K562 (cell line): ENCODE measurements around the gene LGI4. TPM values are rescaled to one million over a fixed set of nuclear protein-coding genes. Genes with fewer than 3 reads are reported as not detected.
A peak's percentile ranks its signal among the peaks of the same experiment; 100 is the strongest.

Experiments used
- ATAC-seq: fragments of 200-7000 bp; cut with Tn5 transposase; 3 replicates; pipeline ENCODE4 v1.9.1; 2020; ENCODE audit warnings: moderate library complexity
- BruUV-seq: library from RNA; stranded (reverse); fragments of 400-500 nt; replicated peaks from 2 replicates; lab custom pipeline; 2021; lab: Mats Ljungman, UMichigan
- CTCF ChIA-PET: fragments of 300-600 bp; formaldehyde crosslinking; extraction: SDS; loops from one replicate; lab custom pipeline; 2021; ENCODE audit warnings: low intra/inter-chr PET ratio; lab: Yijun Ruan, JAX
- POLR2A ChIA-PET: fragments of 300-600, 350-650 bp; sonication (Branson Sonifier 250); formaldehyde crosslinking; extraction: SDS; loops from one replicate; lab custom pipeline; 2021; ENCODE audit warnings: antibody characterized with exemption, inconsistent platforms; lab: Yijun Ruan, JAX
- DNase-seq, 4 experiments: peaks; one replicate each; pipeline versions ENCODE4 v3.0.0 to v3.0.0-alpha.2; 2011 to 2018; ENCODE audit warnings: low spot score in 3 of 4, mixed read lengths in 3 of 4; ENCODE audit errors: extremely low read depth in 1 of 4
- FAIRE-seq: peaks from 2 replicates; lab custom pipeline; 2011; peaks lifted over from hg19 to GRCh38; lab: Jason Lieb, UNC
- H2AFZ ChIP-seq: 2 replicates; pipeline ENCODE4 v1.6.0; 2011; ENCODE audit warnings: low read depth, low read length, control low read depth, inconsistent platforms
- H3K27ac ChIP-seq: fragments of 200-600 bp; 3 replicates; pipeline ENCODE4 v1.8.0; 2011; ENCODE audit warnings: low read depth, mild to moderate bottlenecking, control low read depth, inconsistent platforms, low read length, moderate library complexity, mixed read lengths; ENCODE audit errors: extremely low read depth
- H3K27me3 ChIP-seq, 2 experiments: fragments of 300-600 bp in 1 of 2; 2 replicates in 1 of 2; 3 replicates in 1 of 2; pipeline versions ENCODE4 v1.6.0 to v1.8.0; 2011; ENCODE audit warnings: inconsistent platforms in 2 of 2, low read length in 2 of 2, mild to moderate bottlenecking in 1 of 2, mixed read lengths in 1 of 2, moderate library complexity in 1 of 2; ENCODE audit not compliant: control insufficient read depth in 2 of 2, insufficient read depth in 2 of 2
- H3K36me3 ChIP-seq: fragments of 300-600 bp; 3 replicates; pipeline ENCODE4 v1.8.0; 2011; ENCODE audit warnings: mild to moderate bottlenecking, low read length, inconsistent platforms; ENCODE audit not compliant: control insufficient read depth, insufficient read depth
- H3K4me1 ChIP-seq, 2 experiments: fragments of 200-600 bp in 1 of 2; replicated peaks in 1 of 2; 2 replicates in 1 of 2; 3 replicates in 1 of 2; pipeline versions ENCODE4 v1.5.1 to v1.8.0; 2011; ENCODE audit warnings: inconsistent platforms in 2 of 2, low read length in 2 of 2, mild to moderate bottlenecking in 1 of 2, mixed read lengths in 1 of 2, moderate library complexity in 1 of 2; ENCODE audit not compliant: control insufficient read depth in 2 of 2, insufficient read depth in 2 of 2
- H3K4me2 ChIP-seq: 2 replicates; pipeline ENCODE4 v1.6.1; 2011; ENCODE audit warnings: low read length, control low read depth, inconsistent platforms, mixed read lengths; ENCODE audit not compliant: insufficient read depth
- H3K4me3 ChIP-seq: fragments of 200-600 bp; sonication (generic), shearing (Covaris generic); 2 replicates; pipeline ENCODE4 v1.5.1; 2016; ENCODE audit warnings: control low read depth, inconsistent platforms
- H3K79me2 ChIP-seq: fragments of 200-600 bp; 3 replicates; pipeline ENCODE4 v1.8.0; 2011; ENCODE audit warnings: low read length, inconsistent platforms; ENCODE audit not compliant: control insufficient read depth, insufficient read depth
- H3K9ac ChIP-seq, 2 experiments: 2 replicates each; pipeline versions ENCODE4 v1.6.0 to v1.6.1; 2011; ENCODE audit warnings: low read depth in 2 of 2, low read length in 2 of 2, control low read depth in 1 of 2, inconsistent platforms in 1 of 2, mild to moderate bottlenecking in 1 of 2, mixed read lengths in 1 of 2; ENCODE audit not compliant: insufficient read depth in 1 of 2
- H3K9me1 ChIP-seq: one replicate; pipeline ENCODE4 v1.6.0; 2011; ENCODE audit warnings: inconsistent platforms, mild to moderate bottlenecking, low read length, moderate library complexity; ENCODE audit not compliant: control insufficient read depth, insufficient read depth
- H3K9me3 ChIP-seq: replicated peaks from 2 replicates; pipeline ENCODE4 v1.5.1; 2011; ENCODE audit warnings: low read depth, low read length, inconsistent platforms; ENCODE audit not compliant: control insufficient read depth, insufficient read depth
- H4K20me1 ChIP-seq: replicated peaks from 2 replicates; pipeline ENCODE4 v1.6.1; 2011; ENCODE audit warnings: low read length, inconsistent platforms, mixed read lengths; ENCODE audit not compliant: control insufficient read depth, insufficient read depth
- KDM1A ChIP-seq, 2 experiments: fragments of 450-650 bp; IDR thresholded peaks; 2 replicates each; pipeline ENCODE4 v1.6.1; 2016; ENCODE audit warnings: mild to moderate bottlenecking in 2 of 2
- L3MBTL2 ChIP-seq: fragments of 450-650 bp; IDR thresholded peaks from 2 replicates; pipeline ENCODE4 v1.6.1; 2016; ENCODE audit warnings: mild to moderate bottlenecking, moderate library complexity
- MAX ChIP-seq: sonication (generic); formaldehyde crosslinking; IDR thresholded peaks from 2 replicates; pipeline ENCODE4 v1.9.0; 2022; ENCODE audit warnings: mild to moderate bottlenecking, missing genetic modification reagents
- NRF1 ChIP-seq, 2 experiments: fragments of 450-650 bp; IDR thresholded peaks in 1 of 2; conservative IDR thresholded peaks in 1 of 2; 2 replicates each; pipeline ENCODE4 v1.6.1; 2014; ENCODE audit warnings: mild to moderate bottlenecking in 2 of 2
- POLR2G ChIP-seq: fragments of 200-400 bp; formaldehyde crosslinking; IDR thresholded peaks from 2 replicates; pipeline ENCODE4 v1.6.1; 2017; ENCODE audit warnings: low read depth, mild to moderate bottlenecking, antibody characterized with exemption, low read length, moderate library complexity
- PYGO2 ChIP-seq: fragments of 450-650 bp; IDR thresholded peaks from 2 replicates; pipeline ENCODE4 v1.6.1; 2016; ENCODE audit warnings: mild to moderate bottlenecking, missing genetic modification characterization, moderate library complexity, missing compliant biosample characterization
- RAD21 ChIP-seq, 2 experiments: fragments of 250-450 bp in 1 of 2; fragments of 450-650 bp in 1 of 2; sonication (Bioruptor Pico) in 1 of 2; formaldehyde crosslinking in 1 of 2; IDR thresholded peaks in 1 of 2; conservative IDR thresholded peaks in 1 of 2; 2 replicates each; pipeline versions ENCODE4 v1.4.0 to v1.8.0; 2020 to 2022; ENCODE audit warnings: mild to moderate bottlenecking in 2 of 2, moderate library complexity in 1 of 2
- RBM14 ChIP-seq: fragments of 200-400 bp; formaldehyde crosslinking; IDR thresholded peaks from 2 replicates; pipeline ENCODE4 v1.6.1; 2018; ENCODE audit warnings: low read depth, mild to moderate bottlenecking, low read length, moderate library complexity, borderline replicate concordance; ENCODE audit not compliant: insufficient read depth
- SNAPC5 ChIP-seq: fragments of 250-450 bp; sonication (Bioruptor Pico); IDR thresholded peaks from 2 replicates; pipeline ENCODE4 v1.8.0; 2021; ENCODE audit warnings: moderate library complexity, mild to moderate bottlenecking, inconsistent platforms
- SP2 ChIP-seq: IDR thresholded peaks from 2 replicates; pipeline ENCODE4 v1.6.1; 2011; ENCODE audit warnings: mild to moderate bottlenecking, low read depth, low read length, moderate library complexity; ENCODE audit not compliant: poor library complexity, severe bottlenecking; ENCODE audit errors: extremely low read depth
- SRSF7 ChIP-seq: fragments of 200-400 bp; formaldehyde crosslinking; optimal IDR thresholded peaks from 2 replicates; pipeline ENCODE3; 2017; ENCODE audit warnings: mild to moderate bottlenecking, low read depth, low read length
- TAF7 ChIP-seq: fragments of 450-650 bp; IDR thresholded peaks from 2 replicates; pipeline ENCODE4 v1.6.1; 2016; ENCODE audit warnings: missing genetic modification characterization, missing compliant biosample characterization
- ZC3H8 ChIP-seq: fragments of 450-650 bp; IDR thresholded peaks from 2 replicates; pipeline ENCODE4 v1.6.1; 2017
- ZNF583 ChIP-seq: fragments of 250-450 bp; sonication (Bioruptor Pico); IDR thresholded peaks from 2 replicates; pipeline ENCODE4 v1.4.0; 2020
- ZNF75A ChIP-seq: fragments of 450-650 bp; formaldehyde crosslinking; IDR thresholded peaks from 2 replicates; pipeline ENCODE4 v1.4.0; 2020; ENCODE audit warnings: mild to moderate bottlenecking
- WGBS: fragments of 100-300 bp; shearing (Covaris generic); methylation state at CpG from one replicate; pipeline ENCODE4 v1.1.6; 2016; ENCODE audit warnings: low coverage, mixed read lengths; ENCODE audit not compliant: insufficient coverage; ENCODE audit errors: missing lambda C conversion rate; 5-methylcytosine and 5-hydroxymethylcytosine counted together
- in situ Hi-C: fragments of 300-500 bp; cut with MboI; formaldehyde crosslinking; loops from 4 replicates; pipeline ENCODE4 v1.15.0; 2018; ENCODE audit warnings: inconsistent platforms, mixed read lengths
- intact Hi-C: fragments of 100-400 bp; cut with micrococcal nuclease; formaldehyde crosslinking; loops from 2 replicates; pipeline ENCODE4 v1.14.2; 2022
- polyA plus RNA-seq, 8 experiments: library from polyadenylated mRNA; depleted of rRNA in 4 of 8; stranded (reverse) in 5 of 8; unstranded in 3 of 8; fragments of >200 nt; fragmentation: Nextera tagmentation in 2 of 8; fragmentation: Illumina TruSeq in 1 of 8; extraction: Ambion mirVana in 2 of 8; extraction: Trizol in 1 of 8; gene quantifications; 2 replicates each; pipeline versions ENCODE4 v1.2.1 to v1.2.3, GENCODE V29; 2011 to 2014; ENCODE audit warnings: inconsistent platforms in 1 of 8, missing spikeins in 1 of 8
- total RNA-seq, 7 experiments: library from RNA; depleted of rRNA in 6 of 7; stranded (reverse); fragments of >200 nt in 6 of 7; fragmentation: Illumina TruSeq in 2 of 7; extraction: Trizol in 2 of 7; gene quantifications; 2 replicates each; pipeline versions ENCODE4 v1.2.1 to v1.2.3, GENCODE V29; 2011 to 2021; ENCODE audit warnings: low replicate concordance in 1 of 7
- TF ChIP-seq, protein P1 (sequence below): fragments of 250-450 bp; sonication (Bioruptor Pico); IDR thresholded peaks from 2 replicates; pipeline ENCODE4 v1.4.0; 2020; ENCODE audit warnings: mild to moderate bottlenecking, moderate library complexity
- TF ChIP-seq, protein P2 (sequence below): fragments of 450-650 bp; formaldehyde crosslinking; IDR thresholded peaks from 2 replicates; pipeline ENCODE4 v1.4.0; 2020; ENCODE audit warnings: mild to moderate bottlenecking, moderate library complexity

LGI4 gene
- total and polyA plus RNA-seq, 9 of the 15 experiments (the other 6 are each of a cell fraction or from before 2014, with no cell fraction given): 0.14 to 0.30 (median 0.24) TPM; not detected in 4

DNA sequence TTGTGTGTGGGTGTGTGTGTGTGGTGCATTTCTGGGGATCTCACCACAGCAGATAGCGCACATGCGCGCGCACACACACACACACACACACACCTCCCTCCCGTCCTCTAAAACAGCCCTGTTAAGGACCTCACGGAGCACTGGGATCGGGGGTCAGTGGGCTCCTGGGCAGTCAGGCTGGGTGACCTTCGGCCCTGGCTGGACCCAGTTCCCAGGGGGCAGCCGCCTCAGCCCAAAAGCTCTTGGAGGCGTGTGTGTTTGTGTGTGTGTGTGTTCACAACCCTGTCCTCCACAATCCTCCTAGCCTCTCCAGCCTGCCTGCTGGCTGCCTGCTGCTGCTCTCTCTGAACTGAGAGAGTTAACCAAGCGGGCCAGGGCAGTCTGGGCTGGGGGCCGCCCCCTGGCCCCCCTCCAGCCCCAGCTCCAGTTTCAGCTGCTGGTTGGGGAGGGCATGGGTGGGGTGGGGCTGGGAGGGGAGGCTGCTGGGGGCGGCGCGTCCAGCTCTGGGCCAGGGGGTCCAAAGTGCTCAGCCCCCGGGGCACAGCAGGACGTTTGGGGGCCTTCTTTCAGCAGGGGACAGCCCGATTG is 3.5 kb upstream of the LGI4 start, which contains the start of gene FXYD1:
TSS of gene FXYD1 (plus strand) at position 520 of the 588 bp plus-strand sequence. CDS start 1,256 bp downstream, outside the sequence.
- H3K4me2 ChIP-seq: no peak within 1 kb of the TSS
- no TSS peak for BruUV-seq
- TF ChIP-seq ZNF583 (CRISPR knock-in tag) (no peak), ZNF75A (CRISPR knock-in tag) (no peak), RBM14 (no peak), ZC3H8 (no peak), SP2 (no peak), SNAPC5 (CRISPR knock-in tag) (no peak), RAD21 (CRISPR knock-in tag; conservative IDR thresholded peaks at IDR 0.05 in 1 of 2, IDR thresholded peaks at IDR 0.05 in 1 of 2) (no peak), MAX (CRISPR knock-in tag) (no peak), KDM1A (IDR thresholded peaks at IDR 0.05) (no peak), SRSF7 (no peak), L3MBTL2 (no peak), PYGO2 (tag) (no peak), POLR2G (peak; percentile 33; the same call in 1 of the 2 replicates), NRF1 (conservative IDR thresholded peaks at IDR 0.05 in 1 of 2, IDR thresholded peaks at IDR 0.05 in 1 of 2) (peak in 1 of 2 experiments; percentile 29; a peak in 2 of 4 replicates), TAF7 (tag) (no peak)
- TF ChIP-seq, protein P1, sequence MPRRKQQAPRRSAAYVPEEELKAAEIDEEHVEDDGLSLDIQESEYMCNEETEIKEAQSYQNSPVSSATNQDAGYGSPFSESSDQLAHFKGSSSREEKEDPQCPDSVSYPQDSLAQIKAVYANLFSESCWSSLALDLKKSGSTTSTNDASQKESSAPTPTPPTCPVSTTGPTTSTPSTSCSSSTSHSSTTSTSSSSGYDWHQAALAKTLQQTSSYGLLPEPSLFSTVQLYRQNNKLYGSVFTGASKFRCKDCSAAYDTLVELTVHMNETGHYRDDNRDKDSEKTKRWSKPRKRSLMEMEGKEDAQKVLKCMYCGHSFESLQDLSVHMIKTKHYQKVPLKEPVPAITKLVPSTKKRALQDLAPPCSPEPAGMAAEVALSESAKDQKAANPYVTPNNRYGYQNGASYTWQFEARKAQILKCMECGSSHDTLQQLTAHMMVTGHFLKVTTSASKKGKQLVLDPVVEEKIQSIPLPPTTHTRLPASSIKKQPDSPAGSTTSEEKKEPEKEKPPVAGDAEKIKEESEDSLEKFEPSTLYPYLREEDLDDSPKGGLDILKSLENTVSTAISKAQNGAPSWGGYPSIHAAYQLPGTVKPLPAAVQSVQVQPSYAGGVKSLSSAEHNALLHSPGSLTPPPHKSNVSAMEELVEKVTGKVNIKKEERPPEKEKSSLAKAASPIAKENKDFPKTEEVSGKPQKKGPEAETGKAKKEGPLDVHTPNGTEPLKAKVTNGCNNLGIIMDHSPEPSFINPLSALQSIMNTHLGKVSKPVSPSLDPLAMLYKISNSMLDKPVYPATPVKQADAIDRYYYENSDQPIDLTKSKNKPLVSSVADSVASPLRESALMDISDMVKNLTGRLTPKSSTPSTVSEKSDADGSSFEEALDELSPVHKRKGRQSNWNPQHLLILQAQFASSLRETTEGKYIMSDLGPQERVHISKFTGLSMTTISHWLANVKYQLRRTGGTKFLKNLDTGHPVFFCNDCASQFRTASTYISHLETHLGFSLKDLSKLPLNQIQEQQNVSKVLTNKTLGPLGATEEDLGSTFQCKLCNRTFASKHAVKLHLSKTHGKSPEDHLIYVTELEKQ (CRISPR knock-in tag): no peak
- TF ChIP-seq, protein P2, sequence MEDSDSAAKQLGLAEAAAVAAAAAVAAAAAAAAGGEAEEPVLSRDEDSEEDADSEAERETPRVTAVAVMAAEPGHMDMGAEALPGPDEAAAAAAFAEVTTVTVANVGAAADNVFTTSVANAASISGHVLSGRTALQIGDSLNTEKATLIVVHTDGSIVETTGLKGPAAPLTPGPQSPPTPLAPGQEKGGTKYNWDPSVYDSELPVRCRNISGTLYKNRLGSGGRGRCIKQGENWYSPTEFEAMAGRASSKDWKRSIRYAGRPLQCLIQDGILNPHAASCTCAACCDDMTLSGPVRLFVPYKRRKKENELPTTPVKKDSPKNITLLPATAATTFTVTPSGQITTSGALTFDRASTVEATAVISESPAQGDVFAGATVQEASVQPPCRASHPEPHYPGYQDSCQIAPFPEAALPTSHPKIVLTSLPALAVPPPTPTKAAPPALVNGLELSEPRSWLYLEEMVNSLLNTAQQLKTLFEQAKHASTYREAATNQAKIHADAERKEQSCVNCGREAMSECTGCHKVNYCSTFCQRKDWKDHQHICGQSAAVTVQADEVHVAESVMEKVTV: no peak
- no peaks in the 10 kb centered on the region for H3K9me1 ChIP-seq
- intact Hi-C loops (loop anchor here (5.0 kb wide), 1 partner anchor 166 kb away; no protein-coding TSS in a partner anchor), in situ Hi-C loops (loop anchor here (10.0 kb wide), 1 partner anchor 304 kb away; no protein-coding TSS in a partner anchor)
- no peak for DNase-seq
- ChIA-PET CTCF (no interaction called here), POLR2A (interaction anchor here (0.6 to 1.0 kb wide), 2 partner anchors 42 to 87 kb away, joined by 3 read pairs; no protein-coding TSS in a partner anchor)
- 41% methylated on average over 6 of the region's 18 CpGs for WGBS
- peaks cover 0 to 9% of the 10 kb centered on the region in 2 experiments; a peak in 4 of 5 replicates for H3K27me3 ChIP-seq
- 0 out of 2 replicates have a peak, but pooled peaks cover 4% of the 10 kb centered on the region for H4K20me1 ChIP-seq
- H3K36me3 ChIP-seq: no peaks in the 10 kb centered on the region
- FAIRE-seq: no peak
- no peak within 1 kb of the TSS for H3K4me3 ChIP-seq
- H3K4me1 ChIP-seq: peaks cover 16 to 56% of the 10 kb centered on the region in 2 experiments
- H2AFZ ChIP-seq: no peak within 1 kb of the TSS
- no peak within 1 kb of the TSS for H3K27ac ChIP-seq
- no peaks in the 10 kb centered on the region for H3K9me3 ChIP-seq
- H3K9ac ChIP-seq: peak within 1 kb of the TSS in 1 of 2 experiments; percentile 65; a peak in 2 of 4 replicates
- H3K79me2 ChIP-seq: no peaks in the 10 kb centered on the region
- no peak for ATAC-seq
